DND-41 (cell line): ENCODE results near the gene RNF157.

Experiments
- EZH2 ChIP-seq: IDR thresholded peaks from 3 replicates; pipeline ENCODE4 v1.6.1; 2012; ENCODE audit warnings: borderline replicate concordance, low read depth, mild to moderate bottlenecking, moderate library complexity, low read length, inconsistent platforms; ENCODE audit not compliant: severe bottlenecking
- TF ChIP-seq, protein P1 (sequence below): IDR thresholded peaks from 2 replicates; pipeline ENCODE4 v1.5.1; 2012; ENCODE audit warnings: borderline replicate concordance, low read length, moderate library complexity, mild to moderate bottlenecking; ENCODE audit not compliant: poor library complexity, severe bottlenecking; ENCODE audit errors: extremely low read depth

DNA sequence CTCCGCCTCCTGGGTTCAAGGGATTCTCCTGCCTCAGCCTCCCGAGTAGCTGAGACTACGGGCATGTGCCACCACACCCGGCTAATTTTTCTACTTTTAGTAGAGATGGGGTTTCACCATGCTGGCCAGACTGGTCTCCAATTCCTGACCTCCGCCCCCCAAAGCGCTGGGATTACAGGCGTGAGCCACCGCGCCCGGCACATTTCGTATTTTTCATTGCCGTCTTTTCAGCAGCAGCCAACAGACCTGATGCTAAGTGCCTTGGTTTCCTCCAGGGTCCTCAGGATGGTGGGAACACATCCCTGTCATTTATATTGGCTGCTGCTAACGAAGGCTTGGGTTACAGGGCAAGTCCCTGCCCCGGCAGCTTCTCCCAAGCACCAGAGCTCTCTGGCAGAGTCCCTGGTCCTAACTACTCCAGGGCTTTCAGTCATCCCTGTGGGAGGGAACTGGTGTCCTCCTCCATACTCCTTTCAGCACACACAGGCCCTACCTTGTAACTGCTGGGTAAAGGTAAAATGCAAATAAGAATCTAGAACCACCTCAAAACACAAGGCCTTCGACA lies 1.5 kb upstream of the RNF157 start:
- TF ChIP-seq, protein P1, sequence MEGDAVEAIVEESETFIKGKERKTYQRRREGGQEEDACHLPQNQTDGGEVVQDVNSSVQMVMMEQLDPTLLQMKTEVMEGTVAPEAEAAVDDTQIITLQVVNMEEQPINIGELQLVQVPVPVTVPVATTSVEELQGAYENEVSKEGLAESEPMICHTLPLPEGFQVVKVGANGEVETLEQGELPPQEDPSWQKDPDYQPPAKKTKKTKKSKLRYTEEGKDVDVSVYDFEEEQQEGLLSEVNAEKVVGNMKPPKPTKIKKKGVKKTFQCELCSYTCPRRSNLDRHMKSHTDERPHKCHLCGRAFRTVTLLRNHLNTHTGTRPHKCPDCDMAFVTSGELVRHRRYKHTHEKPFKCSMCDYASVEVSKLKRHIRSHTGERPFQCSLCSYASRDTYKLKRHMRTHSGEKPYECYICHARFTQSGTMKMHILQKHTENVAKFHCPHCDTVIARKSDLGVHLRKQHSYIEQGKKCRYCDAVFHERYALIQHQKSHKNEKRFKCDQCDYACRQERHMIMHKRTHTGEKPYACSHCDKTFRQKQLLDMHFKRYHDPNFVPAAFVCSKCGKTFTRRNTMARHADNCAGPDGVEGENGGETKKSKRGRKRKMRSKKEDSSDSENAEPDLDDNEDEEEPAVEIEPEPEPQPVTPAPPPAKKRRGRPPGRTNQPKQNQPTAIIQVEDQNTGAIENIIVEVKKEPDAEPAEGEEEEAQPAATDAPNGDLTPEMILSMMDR = no peak
- TF ChIP-seq EZH2 = no peak
